Measurements from ENCODE around the gene ENC1.
"Not testable (repeated sequence)": the region's sequence is repeated elsewhere in the genome, so short reads cannot be mapped to it uniquely, and the experiment has no call there.

- not testable (repeated sequence) for TF ChIP-seq EZH2 (IDR thresholded peaks at IDR 0.05; ENCODE audit: low read depth); CTCF (conservative IDR thresholded peaks at IDR 0.05)
These were observed 38.8 kb upstream of the ENC1 start for GRCh38 chr5:74679300-74679699.

All from PC-9 (cell line).